CD4-positive, alpha-beta T cell treated with Interleukin-15 for 1 hour (primary cell): ENCODE measurements around the gene DLG5.

Experiments
- DNase-seq: peaks from one replicate; pipeline ENCODE4 v3.0.0-alpha.2; 2020

Gene DLG5

GRCh38 chr10:77926566-77927401 lies at the start of gene DLG5:
Gene DLG5, minus strand, starts transcription at chr10:77926755. Its CDS starts 235 bp downstream, at chr10:77926520.
- no peak for DNase-seq

GRCh38 chr10:77975086-77975666 lies 48.6 kb upstream of the DLG5 start:
- DNase-seq = no peak

GRCh38 chr10:77974396-77975074 lies 48.0 kb upstream of the DLG5 start:
- no peak for DNase-seq

- DNase-seq = no peak
Observed at GRCh38 chr10:77973276-77973675, 46.7 kb upstream of the DLG5 start.

GRCh38 chr10:77972148-77972547 lies 45.6 kb upstream of the DLG5 start:
- DNase-seq = no peak

GRCh38 chr10:77971804-77972144 lies 45.2 kb upstream of the DLG5 start:
- DNase-seq = no peak

- no peak for DNase-seq
Observed at GRCh38 chr10:77970869-77971803, 44.6 kb upstream of the DLG5 start.

GRCh38 chr10:77969114-77969513 lies 42.6 kb upstream of the DLG5 start:
- no peak for DNase-seq

GRCh38 chr10:77967611-77968022 lies 41.1 kb upstream of the DLG5 start:
- no peak for DNase-seq

GRCh38 chr10:77965294-77965693 lies 38.7 kb upstream of the DLG5 start:
- no peak for DNase-seq

- no peak for DNase-seq
Observed at GRCh38 chr10:77964811-77965210, 38.3 kb upstream of the DLG5 start.

GRCh38 chr10:77963901-77964300 lies 37.3 kb upstream of the DLG5 start:
- no peak for DNase-seq

GRCh38 chr10:77962350-77963146 lies 36.0 kb upstream of the DLG5 start:
- DNase-seq = no peak

GRCh38 chr10:77961668-77962067 lies 35.1 kb upstream of the DLG5 start:
- DNase-seq = no peak

GRCh38 chr10:77960829-77961329 lies 34.3 kb upstream of the DLG5 start:
- DNase-seq = no peak

- DNase-seq = no peak
Observed at GRCh38 chr10:77959887-77960455, 33.4 kb upstream of the DLG5 start.

- DNase-seq = no peak
Observed at GRCh38 chr10:77959384-77959783, 32.8 kb upstream of the DLG5 start.

GRCh38 chr10:77955136-77955535 lies 28.6 kb upstream of the DLG5 start:
- no peak for DNase-seq

- no peak for DNase-seq
Observed at GRCh38 chr10:77949167-77949566, 22.6 kb upstream of the DLG5 start.

- no peak for DNase-seq
Observed at GRCh38 chr10:77946084-77946483, 19.5 kb upstream of the DLG5 start.

- no peak for DNase-seq
Observed at GRCh38 chr10:77944519-77944918, 18.0 kb upstream of the DLG5 start.
